HL-60 (cell line): ENCODE data around the gene ARHGAP24.

Source experiments
- CTCF ChIP-seq: IDR thresholded peaks from one replicate; pipeline ENCODE4 v1.5.1; 2011; ENCODE audit warnings: low read length, control low read depth, inconsistent platforms; ENCODE audit not compliant: insufficient read depth
- GABPA ChIP-seq: IDR thresholded peaks from 2 replicates; pipeline ENCODE4 v1.6.1; 2012; ENCODE audit warnings: low read depth

DNA sequence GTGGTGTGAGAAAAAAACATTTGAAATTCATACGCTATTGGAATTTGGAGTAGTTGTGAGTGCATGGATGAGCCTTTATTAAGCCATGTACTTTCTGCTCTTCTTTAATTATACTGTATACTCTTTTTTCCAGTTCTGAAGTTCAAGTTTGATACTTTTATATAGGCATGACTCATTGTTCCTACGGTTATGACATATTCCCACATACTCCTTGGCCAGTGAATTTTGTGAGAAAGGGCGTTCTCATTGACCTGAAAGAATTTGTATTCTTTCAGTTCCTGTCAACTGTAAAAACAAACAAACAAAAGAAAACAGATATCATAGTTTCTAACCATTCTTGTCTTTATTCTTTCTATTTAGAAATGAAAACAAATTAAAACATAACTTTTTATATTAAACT is 477.6 kb downstream of the ARHGAP24 start:
- no peak for TF ChIP-seq CTCF
- TF ChIP-seq GABPA, result no peak
